ENCODE results near the gene ZBTB21.

ZBTB21 gene

DNA sequence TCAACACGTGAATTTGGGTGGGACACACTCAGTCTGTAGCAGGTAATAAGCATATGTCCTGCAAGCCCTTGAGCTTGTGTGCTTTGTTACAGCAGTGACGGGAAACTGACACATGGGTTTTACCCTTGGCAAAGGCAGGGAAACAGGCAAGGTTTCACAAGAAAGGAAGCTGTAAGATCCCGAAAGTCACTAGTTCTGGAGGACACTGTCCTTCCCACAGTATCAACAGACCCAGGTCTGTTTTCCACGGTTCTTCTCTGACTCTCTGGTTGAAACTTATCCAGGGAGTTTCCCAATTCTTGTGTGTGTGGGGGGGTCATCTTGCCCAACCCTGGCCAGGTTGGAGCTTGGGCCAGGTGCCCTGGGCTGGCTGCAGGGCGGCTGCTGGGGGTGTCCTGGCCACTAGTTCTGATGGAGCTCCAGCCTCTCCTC, 29.3 kb upstream of the ZBTB21 start:
- no peak for DNase-seq

DNA sequence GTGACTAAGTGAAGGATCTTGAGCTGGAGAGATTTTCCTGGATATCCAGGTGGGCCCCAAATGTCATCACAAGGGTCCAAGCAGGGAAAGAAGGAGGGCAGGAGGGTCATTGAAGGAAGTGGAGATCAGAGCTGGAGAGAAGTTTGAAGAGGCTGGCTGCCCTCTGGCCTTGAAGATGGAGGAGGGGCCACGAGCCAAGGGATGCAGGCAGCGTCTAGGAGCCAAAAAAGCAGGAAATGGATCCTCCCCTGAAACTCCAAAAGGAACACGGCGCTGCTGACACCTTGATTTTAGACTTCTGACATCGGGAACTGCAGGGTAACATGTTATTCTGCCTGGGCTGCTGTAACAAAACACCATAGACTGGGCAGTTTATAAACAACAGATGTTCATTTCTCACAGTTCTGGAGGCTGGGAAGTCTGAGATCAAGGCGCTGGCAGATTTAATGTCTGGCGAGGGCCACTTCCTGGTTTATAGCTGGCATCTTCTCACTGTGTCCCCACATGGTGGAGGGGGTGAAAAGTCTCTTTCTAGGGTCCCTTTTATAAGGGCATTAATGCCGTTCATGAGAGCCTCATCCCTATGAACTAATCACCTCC, 28.8 kb upstream of the ZBTB21 start:
- DNase-seq = no peak

DNA sequence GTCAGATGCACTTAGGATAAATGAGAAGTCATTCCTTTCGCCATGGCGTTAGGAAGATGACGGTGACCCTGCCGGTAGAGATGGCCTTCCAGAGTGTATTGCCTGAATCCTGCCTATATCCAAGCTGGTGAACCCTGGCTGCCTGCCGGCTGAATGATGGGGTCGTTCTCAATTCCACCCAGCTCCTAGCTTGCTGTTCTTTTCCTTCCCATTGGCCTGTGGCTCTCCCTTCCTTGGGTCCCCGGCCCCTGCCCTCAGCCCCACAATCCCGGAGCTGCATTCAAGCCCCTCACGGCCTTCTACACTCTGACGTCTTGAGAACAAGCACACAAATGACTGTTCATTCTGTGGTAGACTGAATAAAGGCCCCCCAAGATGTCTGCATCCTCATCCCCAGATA, 28.2 kb upstream of the ZBTB21 start:
- no peak for DNase-seq

DNA sequence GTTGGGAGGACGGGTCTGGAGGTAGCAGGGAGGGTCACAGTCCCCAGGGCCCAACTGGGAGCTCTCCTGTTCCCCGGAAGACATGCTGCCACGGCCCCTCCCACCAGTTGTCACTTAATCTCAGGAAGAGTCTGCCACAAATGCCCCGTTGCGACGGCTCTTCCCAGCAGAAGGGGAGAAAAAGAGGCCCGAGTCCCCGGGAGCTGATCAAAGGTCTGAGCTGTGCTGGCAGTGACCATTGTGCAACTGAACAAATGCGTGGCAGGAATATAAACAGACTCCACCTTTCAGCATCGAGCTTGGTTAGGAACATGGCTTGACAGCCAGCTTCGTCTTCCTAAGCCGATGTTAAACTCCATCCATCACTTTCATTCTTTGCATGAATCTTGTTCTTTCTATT, 27.8 kb upstream of the ZBTB21 start:
- DNase-seq = no peak

DNA sequence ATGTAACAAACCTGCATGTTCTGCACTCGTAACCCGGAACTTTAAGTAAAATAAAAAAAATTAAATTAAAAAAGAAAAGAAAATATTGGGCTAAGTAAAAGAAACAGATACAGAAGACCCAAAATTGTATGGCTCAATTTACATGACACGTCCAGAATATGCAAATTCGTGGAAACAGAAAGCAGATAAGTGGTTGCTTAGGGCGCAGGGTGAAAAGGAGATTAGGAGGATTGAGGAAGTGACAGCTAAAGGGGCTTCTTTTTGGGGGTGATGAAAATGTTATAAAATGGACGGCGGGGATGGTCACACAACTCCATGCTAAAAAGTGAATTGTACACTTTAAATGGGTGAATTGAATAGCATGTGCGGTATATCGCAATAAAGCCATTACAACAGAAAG, 27.4 kb upstream of the ZBTB21 start:
- DNase-seq = no peak

GRCh38 chr21:42036313-42036712, 26.2 kb upstream of the ZBTB21 start:
- DNase-seq = no peak

DNA sequence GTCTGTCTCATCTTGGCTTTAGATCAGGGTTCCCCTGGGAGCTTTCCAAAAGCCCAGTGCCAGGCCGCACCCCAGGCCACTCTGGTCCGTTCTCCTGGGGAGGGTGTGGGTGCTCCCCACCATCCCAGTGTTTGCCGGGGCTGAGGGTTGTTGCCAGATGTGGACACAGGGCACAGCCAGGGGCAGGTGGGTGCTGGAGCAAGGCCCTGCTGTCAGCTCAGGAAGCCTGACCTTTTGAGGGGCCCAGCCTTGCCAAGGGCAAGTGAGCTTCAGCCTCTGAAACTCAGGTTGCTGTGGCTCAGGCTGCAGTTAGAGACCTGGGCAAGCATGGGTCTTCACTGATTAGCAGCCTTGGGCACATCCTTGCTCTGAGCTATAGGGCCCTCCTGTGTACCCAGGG, 22.8 kb upstream of the ZBTB21 start:
- no peak for DNase-seq

GRCh38 chr21:42032266-42032665, 22.1 kb upstream of the ZBTB21 start:
- DNase-seq = no peak

- DNase-seq = no peak
Measured at GRCh38 chr21:42031816-42032215, 21.7 kb upstream of the ZBTB21 start.

- DNase-seq = no peak
Measured at GRCh38 chr21:42031241-42031640, 21.1 kb upstream of the ZBTB21 start.

GRCh38 chr21:42030311-42030710, 20.2 kb upstream of the ZBTB21 start:
- DNase-seq = no peak

- no peak for DNase-seq
Measured at GRCh38 chr21:42028766-42029425, 18.7 kb upstream of the ZBTB21 start.

GRCh38 chr21:42027822-42028765, 17.9 kb upstream of the ZBTB21 start:
- no peak for DNase-seq

DNA sequence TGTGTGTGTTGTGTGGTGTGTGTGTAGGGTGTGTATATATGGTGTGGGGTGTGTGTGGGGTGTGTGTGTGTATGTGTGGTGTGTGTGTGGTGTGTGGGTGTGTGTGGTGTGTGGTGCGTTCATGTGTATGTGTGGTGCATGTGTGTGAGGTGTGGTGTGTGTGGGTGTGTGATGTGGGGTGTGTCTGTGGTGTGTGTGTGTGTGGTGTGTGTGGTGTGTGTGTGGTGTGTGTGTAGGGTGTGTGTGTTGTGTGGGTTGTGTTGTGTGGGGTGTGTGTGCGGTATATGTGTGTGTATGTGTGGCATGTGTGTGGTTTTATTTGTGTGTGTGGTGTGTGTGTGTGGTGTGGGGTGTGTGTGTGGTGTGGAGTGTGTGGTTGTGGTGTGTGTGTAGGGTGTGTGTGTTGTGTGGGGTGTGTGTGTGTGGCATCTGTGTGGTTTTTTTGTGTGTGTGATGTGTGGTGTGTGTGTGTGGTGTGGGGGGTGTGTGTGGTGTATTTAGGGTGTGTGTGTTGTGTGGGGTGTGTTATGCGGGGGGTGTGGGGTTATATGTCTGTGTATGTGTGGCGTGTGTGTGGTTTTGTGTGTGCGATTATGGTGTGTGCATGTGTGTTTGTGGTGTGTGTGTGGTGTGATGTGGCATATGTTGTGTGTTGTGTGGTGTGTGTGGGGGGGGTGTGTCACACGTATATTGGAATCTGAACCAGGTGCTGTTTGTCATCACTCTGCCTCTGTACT, 17.1 kb upstream of the ZBTB21 start:
- no peak for DNase-seq

GRCh38 chr21:42026082-42026435, 15.9 kb upstream of the ZBTB21 start:
- no peak for DNase-seq

DNA sequence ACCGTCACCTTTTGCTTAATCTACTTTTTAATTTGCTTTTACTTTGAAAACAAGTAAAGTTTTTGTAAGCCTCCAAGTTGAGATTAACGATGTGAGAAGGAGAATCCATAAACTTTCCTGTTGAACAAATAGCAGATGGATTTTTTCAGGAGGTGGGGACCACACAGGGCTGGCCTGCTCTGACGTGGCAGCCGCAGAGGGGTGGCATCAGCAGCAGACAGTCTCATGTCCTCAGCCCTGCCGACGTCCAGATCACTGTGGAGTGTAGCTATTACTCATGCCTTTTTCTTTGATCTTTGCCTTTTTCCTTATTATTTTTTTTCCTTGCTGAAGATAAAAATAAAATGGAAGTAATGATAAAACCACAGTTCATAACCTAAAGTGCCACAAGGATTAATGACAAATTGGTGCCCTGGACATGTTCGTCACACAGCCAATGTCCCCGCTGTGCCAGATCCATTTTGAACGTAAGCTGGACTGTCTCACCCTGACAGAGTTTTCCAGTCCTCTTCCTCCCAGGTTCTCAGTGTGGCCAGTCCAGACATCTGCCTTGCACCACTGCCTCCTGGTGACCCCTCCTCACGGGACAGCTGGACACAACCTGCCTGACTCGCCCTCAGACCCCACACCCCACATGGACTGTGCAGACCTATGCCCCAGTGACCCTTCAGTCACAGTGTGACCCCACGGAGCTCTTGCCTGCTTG, 15.4 kb upstream of the ZBTB21 start:
- no peak for DNase-seq

DNA sequence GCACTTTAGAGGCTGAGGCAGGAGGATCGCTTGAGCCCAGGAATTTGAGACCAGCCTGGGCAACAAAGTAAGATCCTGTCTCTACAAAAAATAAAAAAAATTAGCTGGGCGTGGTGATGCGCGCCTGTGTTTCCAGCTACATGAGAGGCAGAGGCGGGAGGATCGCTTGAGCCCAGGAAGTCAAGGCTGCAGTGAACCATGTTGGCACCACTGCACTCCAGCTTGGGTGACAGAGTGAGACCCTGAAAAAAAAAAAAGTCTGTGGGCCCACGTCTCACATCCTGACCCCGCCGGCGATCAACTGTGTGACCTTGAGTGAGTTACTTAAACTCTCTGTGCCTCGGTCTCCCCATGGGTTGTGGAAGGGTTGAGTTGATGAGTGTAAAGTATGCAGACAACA, 12.7 kb upstream of the ZBTB21 start:
- DNase-seq = no peak

- no peak for DNase-seq
Measured at GRCh38 chr21:42022091-42022430, 11.9 kb upstream of the ZBTB21 start.

GRCh38 chr21:42021371-42022090, 11.4 kb upstream of the ZBTB21 start:
- no peak for DNase-seq

GRCh38 chr21:42019706-42020105, 9.5 kb upstream of the ZBTB21 start:
- no peak for DNase-seq

GRCh38 chr21:42019101-42019605, 9.0 kb upstream of the ZBTB21 start:
- DNase-seq = no peak

DNA sequence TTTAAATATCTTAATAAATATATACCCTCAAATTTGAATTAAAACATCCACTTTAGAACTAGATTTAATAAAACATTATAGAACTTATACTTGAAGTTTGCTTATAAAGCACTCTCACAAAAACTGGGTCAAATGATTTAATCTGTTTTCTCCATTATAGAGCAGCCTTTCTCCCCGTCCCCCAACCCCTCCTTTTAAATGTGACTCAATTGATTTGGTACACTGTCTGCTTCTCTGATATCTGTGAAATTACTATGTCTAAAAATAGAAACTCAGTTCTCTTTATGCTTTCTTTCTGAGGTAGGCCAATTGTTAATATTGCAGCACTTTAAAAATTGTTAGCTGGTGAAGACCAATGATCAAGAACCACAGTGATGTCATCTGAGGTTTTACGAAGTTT, 6.9 kb upstream of the ZBTB21 start:
- no peak for DNase-seq
